ENCODE measurements around the gene MARCHF2.

- TF ChIP-seq POLR2A (IDR thresholded peaks at IDR 0.05) (no peak), CTCF (IDR thresholded peaks at IDR 0.05) (no peak), POLR2AphosphoS5 (IDR thresholded peaks at IDR 0.05) (no peak), EP300 (IDR thresholded peaks at IDR 0.05; ENCODE audit: low read depth) (no peak)
Observed at GRCh38 chr19:8393871-8394250, 19.2 kb upstream of the MARCHF2 start.

Measured in transverse colon (tissue), 4 donors.